ENCODE measurements around the gene NRTN.
"Not testable (repeated sequence)": the region's sequence is repeated elsewhere in the genome, so short reads cannot be mapped to it uniquely, and the experiment has no call there.

The NRTN gene

DNA sequence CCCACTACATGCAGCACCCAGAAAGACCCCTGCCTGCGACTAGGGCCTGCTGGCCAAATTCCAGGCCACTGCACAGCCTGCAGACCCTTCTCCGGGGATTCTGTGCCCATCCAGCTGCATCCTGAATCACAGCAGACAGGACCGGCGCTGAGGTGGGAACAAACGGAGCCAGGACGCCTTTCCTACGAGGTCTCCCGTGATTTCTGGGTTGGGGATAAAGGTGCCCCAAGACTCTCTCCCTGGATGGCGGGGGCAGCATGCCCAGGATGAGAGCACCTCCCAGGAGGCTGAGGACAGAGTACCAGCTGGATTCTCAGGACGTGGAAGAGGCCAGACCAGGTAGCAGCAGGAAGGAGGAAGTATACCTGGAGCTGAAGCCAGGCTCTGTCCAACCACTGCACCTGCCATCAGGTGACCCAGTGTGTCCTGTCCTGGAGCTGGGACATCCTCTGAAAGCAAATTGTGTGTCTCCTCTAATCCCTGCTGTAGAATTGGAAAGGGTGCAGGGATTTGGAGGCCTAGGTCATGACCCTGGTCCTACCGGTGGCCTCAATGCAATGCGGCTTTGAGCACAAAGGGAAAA lies 68.8 kb downstream of the NRTN start:
- DNase-seq: no peak

DNA sequence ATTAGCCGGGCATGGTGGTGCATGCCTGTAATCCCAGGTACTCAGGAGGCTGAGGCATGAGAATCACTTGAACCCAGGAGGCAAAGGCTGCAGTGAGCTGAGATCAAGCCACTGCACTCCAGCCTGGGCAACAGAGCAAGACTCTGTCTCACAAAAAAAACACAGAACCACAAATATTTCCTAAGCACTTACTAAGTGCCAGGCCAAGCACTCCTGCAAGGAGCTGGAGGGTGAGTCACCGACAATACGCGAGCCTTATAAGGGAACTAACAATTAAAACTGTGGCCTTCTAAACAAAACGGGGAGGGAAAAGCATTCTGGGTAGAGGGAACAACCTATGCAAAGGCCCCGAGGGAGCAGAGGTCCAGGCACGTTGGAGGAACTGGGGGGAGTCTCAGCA lies 69.6 kb downstream of the NRTN start:
- DNase-seq: not testable (repeated sequence)

DNA sequence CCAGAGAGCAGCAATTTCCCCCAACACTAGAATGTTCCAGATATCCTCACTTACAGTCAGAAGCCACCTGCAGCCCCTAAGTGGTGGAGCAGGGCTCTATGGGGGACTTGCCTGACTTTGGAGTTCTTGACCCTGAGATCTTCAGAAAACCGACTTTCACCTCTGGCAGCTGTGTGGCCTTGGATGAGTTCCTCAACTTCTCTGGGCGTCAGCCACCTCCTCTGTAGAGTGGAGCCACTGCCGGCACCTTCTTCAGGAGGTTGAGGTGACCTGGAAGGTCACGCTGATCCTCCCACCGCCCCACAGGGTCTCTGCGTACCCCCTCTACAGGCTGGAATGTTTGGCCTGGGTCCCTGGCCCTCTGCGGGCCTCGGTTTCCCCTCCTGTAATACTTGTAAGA lies 72.6 kb downstream of the NRTN start:
- DNase-seq: no peak

DNA sequence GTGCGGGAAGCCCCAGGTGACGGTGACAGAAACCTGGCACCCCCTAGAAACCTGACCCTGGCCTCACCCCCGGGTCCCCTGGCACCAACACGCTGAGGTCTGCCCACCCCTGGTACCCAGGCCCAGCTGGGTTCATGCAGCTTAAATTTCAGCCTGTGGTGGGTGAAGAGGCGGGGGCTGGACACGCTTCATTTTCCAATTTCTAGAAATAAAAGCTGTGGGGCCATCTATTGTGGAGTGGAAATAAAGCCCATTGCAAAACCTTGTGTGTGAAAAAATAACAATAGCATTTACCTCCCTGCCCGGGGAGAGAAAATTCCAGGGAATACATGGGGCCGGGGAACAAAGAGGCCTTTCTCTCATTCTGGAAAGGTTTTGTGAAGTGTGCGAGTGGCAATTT lies 73.0 kb downstream of the NRTN start:
- DNase-seq: no peak

Data from NCI-H510A (cell line).